ENCODE results near the gene TMTC4.
"Not testable (repeated sequence)": the region's sequence is repeated elsewhere in the genome, so short reads cannot be mapped to it uniquely, and the experiment has no call there.

The TMTC4 gene

DNA sequence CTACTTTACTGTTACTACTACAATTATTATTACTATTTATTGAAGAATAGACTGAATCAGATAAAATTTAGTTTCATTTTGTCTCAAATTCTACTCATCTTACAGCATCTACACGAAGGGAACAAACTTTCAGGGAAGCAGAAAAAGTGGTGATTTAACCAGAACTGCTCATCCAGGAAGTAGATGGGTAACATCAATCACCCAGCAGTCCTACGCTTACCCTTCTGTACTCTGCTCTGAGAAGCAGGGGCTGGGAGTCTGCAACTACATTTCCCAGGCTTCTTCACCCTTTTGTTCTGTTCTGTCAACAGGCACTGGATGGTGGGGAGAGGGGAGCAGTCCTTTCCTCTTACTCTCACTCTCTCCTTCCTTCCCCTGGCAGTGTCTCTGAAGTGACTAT is 54.7 kb downstream of the TMTC4 start:
- no peak for DNase-seq

DNA sequence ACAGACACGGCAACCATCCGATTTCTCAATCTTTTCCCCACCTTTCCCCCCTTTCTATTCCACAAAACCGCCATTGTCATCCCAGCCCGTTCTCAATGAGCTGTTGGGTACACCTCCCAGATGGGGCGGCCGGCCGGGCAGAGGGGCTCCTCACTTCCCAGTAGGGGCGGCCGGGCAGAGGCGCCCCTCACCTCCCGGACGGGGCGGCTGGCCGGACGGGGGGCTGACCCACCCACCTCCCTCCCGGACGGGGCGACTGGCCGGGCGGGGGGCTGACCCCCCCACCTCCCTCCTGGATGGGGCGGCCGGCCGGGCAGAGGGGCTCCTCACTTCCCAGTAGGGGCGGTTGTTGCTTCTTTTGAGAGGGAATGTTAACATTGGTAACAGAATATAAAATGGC is 55.7 kb downstream of the TMTC4 start:
- not testable (repeated sequence) for DNase-seq

DNA sequence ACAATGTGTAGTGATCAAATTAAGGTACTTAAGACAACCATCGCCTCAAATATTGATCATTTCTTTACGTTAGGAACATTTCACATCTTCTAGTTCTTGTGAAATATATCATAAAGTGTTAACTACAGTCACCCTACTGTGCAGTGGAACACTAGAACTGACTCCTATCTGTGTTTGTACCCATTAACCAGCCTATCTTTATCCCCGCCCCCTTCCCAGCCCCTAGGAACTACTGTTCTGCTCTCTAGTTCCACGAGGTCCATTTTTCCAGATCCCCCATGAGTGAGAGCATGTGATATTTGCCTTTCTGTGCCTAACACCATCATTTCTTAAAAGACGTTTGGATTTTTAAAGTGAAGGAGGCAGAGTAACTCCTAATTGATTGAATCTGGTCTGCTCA is 61.6 kb downstream of the TMTC4 start:
- DNase-seq = no peak

DNA sequence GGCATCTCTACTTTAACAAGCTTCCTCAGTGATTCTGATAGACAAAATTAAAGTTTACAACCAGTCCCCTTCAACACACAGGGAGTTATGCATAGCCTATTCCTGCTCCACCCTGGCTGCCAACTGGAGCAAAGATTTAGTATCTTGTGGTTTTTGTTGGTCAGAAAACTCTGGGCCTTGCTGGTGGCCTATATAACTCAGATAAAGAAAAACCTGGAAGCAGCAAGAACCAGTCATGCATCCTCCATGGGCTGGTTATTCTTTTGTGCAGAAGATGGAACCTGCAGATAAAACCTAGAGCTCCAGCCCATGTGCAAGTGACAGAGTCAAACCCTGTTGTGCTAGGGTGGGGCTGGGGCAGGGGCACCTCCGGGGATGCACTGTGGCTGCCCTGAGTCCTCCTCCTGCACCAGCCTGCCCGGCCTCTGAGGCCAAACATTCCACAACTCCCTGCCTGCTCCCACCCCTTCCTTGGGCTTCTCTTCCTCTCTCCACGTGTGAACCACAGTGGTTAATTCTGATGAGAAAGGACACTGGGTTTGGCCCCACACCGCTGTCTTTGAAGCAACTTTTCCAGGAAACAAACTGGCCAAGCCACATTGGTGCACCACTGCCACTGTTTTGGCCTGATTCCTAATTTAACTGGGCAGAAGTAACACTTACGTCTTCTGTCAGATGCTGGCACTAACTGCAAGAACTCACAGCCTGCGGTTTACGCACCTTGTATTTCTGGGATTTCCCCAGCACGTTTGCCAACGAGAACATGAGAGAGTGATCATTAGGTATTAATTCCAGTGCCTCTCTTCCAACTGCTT is 62.7 kb downstream of the TMTC4 start:
- no peak for DNase-seq

DNA sequence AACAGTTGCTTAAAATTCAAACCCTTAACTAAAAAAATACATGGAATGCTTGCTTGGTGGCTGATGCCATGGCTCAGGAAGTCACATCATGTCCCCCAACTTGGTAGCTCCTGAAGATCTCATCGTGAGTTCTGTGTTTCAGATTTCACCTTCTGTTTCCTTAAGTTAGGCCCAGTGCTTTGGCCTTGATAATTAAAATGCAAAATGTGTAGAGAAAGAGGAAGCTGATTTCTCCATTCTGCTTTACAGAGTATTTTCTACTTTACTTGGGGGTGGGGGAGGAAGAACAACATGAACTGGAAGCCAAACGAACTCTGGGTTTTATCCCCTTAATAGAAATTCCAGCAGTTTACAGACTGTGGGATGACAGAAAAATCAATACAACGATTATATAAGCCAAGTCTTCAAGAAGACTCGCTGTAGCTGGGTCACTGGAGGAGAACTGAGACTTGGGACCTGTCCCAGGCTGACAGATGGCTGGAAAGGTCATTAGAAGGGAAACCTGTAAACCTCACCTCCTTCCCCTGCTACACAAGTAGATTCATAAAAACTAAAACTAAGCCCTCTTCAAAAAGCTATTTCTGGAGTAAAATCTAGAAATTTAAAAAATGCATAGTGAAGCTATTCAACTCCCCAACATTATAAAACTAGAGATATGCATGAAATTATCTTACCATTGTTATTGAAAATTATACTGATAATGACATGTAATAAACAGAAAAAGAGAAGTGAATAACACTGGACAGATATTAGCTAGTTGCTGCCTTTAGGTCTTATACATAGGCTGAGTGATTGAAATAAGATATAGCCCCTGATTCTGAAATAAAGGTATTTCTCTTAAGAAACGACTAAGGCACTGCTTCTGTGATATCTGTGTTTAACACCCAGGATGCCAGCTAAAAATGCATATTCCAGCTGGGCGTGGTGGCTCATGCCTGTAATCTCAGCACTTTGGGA is 63.9 kb downstream of the TMTC4 start:
- DNase-seq = peak in 1 of 2 donors; percentile 71

DNA sequence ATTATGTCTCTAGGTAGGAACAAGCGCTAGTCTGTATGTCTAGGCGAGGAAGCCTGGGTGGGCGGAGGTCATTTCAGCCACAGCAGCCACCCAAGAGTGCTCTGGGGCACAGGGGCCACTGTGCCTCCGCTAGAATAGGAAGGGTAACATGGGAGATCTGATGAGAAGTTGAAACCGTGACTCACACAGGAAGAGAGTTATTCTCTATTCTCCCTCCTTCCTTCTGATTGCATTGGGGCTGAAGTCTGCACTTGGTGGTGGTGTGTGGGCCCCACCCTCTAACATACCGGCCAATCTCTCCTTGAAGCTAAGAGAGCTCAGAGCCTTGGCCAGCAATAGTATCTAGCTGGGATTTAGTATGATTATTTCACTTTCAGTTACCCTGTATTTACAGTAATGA is 65.7 kb downstream of the TMTC4 start:
- peak in 1 of 2 donors; percentile 67 for DNase-seq

DNA sequence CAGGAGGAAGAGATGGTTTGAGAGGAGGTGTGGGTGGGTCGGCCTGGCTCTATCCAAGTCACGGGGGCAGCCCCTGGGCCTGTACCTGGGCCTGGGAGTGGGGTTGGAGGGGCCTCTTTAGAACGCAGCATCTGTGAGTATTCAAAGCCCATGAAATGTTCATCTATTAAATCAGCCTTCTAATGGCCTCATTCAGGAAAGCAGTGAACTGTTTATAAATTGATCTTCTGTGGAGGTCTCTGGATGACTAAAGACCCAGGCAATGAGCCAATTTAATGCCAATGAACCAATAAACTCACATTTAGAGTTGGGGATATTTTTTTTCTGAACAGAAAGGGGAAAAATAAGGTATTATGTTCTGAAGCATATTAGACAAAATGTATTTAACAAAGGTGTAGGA is 66.1 kb downstream of the TMTC4 start:
- no peak for DNase-seq

DNA sequence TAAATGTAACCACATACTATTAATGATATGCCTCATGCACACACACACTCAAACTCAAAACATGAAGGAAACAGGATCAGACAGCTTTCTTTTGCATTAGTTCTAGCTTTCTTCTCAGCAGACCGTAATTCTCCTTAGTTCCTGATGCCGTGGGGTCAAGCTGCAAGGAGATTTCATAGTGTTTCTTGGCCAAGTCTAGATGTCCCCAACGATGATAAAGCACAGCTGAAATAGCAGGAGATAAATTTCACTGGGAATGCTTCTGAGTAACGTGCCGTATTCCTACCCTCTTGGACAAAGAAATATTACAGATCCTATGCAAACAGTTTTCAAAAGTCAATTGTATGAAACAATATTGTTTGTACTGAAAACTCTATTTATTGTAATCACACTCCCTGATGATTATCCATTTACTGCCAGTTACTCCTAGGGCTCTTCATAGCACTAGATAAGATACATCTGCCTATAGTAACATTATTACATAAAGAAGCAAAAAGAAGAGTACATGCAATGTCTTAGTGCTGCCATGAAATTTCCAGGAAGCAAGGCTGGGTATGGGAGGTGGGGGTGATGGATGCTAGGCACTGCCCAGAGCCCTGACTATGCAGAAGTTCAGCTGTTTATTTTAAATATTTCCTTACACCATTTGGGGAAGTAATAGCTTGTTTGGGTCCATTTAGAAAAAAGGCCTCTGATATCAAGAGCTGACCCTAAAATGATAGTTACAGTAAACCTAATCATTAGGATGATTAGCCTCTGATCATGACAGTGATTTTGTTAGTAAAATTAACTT is 69.5 kb downstream of the TMTC4 start:
- DNase-seq = no peak

DNA sequence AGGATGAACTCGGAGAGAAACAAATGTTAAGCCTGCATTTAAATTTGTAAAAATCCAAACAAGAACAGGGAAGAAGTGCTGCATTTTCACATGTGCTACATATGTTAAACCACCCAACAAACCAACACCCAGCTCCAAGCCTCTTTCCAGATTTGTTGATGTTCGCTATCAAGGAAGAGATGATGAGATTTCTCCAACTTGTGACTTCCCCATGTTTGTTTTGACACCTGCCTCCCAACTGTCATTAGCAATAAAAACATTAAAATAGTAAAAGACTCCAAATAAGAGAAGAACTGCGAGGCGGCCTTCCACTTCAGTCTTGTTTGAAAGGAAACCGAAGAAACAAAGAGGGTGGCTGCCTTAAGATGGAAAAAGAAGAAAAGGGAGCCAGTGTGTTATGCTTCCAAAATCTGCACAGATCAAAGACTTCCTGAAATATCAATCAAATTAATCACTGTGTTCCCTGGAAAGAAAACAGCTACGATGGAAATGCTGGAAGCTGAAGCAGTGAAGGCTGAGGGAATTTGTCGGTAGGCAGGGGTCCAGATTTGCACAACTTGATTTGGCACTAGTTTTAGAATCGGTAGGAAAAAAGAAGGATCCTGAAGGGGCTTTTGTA is 72.0 kb downstream of the TMTC4 start:
- no peak for DNase-seq

DNA sequence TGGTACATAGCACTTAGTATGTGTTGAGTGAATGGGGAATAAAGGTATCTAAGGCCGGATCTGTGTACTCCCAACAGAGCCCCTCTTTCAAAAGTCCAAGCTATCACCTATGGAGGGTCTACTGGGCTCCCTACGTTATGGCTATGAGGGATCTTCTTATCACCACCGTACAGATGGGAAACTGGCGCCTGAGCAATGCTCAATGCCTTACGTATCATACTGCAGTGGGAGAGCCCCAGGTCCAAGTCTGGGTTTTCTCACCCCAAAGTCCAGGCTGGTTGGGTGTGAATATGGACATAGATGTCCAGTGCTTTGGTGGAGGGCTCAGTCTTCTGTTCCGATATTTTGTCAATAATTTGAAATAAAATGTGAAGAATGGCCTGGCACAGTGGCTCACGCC is 72.9 kb downstream of the TMTC4 start:
- DNase-seq = no peak

DNA sequence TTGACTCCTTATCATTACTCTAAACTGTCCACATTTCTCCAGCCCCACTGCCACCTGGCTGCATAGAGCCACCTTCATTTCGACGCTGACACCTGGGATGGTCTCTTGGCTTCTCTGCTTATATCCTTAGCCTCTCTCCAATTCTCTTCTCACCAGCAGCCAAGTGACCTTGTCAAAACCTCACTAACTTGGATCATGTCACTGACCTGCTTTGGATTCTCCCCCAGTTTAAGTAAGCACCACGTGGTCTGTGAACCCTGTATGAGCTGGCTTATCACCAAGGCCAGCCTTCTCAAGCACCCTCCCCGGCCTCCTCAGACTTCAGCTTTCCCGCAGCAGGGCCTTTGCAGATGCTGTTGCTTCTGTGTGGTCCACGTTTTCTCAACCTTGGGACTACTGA is 73.7 kb downstream of the TMTC4 start:
- no peak for DNase-seq

DNA sequence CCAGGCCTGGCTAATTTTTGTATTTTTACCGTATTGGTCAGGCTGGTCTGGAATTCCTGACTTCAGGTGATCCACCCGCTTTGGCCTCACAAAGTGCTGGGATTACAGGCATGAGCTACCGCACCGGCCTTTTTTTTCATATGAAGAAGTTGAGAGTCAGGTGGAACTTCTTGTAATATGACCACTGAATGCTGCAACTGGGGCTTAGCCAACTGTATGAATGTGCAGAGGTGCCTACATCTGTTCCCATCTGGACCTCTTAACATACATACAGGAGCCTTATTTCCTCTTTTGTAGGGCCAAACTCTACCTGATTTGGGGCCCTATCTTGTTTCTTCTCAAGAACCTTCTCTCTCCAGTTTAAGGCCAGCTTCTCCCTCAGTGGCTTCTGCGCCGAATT is 74.1 kb downstream of the TMTC4 start:
- no peak for DNase-seq

DNA sequence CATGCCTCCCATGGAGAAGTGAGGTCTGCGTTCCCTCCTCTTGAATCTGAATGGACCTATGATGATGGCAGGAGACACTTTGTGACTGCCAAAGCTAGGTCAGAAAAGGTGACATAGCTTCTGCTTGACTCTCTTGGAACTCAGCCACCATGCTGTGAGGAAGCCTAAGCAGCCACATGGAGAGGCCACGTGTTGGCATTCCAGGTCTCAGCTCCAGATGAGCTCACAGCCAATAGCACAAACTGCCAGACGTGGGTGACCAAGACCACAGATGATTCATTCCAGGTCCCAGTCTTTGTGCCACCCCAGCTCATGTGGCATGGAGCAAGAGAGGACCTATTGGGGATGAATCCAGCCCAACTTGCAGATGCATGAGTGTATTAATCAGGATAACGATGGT is 77.3 kb downstream of the TMTC4 start:
- DNase-seq = no peak

DNA sequence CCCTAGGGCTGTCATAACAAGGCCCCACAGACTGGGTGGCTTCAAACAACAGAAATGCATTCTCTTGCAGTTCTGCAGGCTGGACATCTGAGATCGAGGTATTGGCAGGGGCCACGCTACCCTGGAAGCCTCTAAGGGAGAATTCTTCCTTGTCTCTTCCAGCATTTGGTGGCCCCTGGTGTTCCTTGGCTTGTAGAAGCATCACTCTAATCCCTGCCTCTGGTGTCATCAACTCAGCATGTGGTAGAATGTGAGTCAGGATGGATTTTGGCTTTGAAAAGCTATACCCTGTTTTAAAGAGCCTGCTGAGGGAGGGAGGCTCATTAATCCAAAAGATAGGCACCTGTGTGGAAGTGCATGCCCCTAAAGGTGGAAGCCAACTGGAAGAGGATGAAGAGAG is 78.1 kb downstream of the TMTC4 start:
- DNase-seq = no peak

DNA sequence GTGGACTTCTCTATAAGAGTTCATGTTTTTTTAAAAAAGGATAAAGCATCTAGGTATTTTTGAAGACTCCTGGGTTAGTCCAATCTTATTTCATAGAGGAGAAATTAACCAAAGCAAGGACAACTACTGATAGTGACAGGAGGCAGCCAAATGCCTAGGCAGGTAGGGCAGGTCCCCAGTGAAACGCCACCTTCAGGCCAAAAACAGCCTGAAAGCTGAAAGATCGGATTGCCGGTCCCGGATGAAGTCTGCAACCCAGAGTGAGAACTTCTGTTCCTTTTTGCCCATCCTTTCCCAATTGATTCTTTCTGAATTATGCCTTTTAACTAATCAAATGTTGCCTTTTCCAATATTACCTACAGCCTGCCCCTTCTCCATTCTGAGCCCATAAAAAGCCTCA is 79.9 kb downstream of the TMTC4 start:
- no peak for DNase-seq

DNA sequence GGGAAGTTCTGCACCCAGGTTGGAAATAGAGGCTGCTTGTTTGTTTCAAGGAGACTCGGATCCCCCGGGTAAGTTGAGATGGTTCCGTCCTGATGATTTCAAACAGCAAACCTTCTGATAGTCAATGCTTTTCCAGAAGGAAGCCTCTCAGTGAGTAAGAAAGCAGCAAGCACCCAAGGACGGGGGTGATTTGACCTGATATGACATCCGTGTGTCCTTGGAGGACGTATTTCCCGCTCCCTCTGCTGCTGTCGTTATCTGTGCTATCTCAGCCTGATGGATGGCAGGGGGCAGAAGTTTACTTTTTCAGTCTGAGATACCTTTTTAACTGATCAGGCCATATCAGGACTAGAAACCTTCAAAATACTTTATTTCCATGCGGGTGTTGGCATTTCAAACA is 80.3 kb downstream of the TMTC4 start:
- DNase-seq = no peak

DNA sequence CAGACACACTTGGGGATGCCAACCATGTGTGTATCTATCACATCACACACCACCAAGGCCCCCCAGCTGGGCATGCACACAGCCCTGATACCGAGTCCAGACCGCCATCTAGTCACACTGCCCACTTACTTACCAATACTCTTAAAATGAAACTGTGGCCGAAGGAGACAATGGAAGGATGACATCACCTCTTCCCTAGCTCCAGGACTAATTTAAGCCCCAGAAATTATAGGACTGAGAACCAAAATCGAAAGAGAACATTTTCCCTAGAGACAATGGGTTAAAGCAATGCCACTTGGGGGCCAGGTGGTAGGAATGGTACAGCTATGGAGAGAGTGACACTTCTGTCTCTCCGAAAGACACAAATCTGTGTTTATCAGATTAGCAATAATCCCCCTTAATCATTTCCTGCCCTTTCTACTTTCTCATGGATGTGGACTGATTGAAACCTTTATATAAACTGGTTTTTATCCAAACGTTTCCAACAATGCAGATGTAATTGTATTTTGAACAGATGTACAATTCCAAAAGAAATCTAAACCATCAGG is 85.3 kb downstream of the TMTC4 start:
- no peak for DNase-seq

DNA sequence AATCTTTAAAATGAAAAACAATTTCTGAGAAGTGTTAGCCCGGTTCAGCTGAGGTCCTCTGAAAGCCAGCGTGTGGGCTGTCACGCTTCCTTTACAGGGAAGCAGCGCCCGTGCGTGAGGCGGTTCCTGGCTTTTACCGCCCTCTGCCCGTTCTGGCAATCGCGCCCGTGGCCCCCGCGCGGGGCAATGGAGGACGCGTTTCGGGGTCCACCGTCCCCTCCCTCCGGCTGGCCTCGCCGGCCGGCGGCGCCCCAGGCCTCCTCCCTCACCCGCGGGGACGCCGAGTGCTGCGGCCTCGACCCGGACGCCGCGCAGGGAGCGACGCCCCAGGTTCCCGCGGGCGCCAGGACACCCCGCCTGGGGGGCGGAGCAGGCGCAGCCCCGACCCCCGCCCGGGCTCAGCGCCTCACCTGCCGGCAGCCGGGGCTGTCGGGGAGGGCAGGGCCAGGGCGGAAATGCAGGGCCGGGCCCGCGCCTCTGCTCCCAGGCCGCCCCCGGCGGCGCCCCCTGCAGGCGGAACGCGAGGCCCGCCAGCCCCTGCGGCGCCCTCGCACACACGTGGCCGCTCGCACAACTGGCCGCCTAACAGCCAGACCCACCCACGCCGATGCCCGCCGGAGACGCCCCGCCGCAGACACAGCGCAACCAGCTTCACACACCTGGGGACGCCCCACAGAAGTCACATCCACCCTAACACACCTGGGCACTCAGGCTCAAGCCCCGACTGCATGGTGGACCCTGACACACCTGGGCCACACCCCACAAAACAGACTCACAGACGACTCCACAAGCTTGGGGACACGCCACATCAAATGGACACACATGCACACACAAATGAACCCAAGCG is 86.0 kb downstream of the TMTC4 start, which contains the start of gene GGACT:
GGACT (minus strand) TSS at position 459 of the 847 bp plus-strand sequence. CDS start 56,198 bp downstream, outside the sequence.
- DNase-seq = peak; percentile 24 to 37

DNA sequence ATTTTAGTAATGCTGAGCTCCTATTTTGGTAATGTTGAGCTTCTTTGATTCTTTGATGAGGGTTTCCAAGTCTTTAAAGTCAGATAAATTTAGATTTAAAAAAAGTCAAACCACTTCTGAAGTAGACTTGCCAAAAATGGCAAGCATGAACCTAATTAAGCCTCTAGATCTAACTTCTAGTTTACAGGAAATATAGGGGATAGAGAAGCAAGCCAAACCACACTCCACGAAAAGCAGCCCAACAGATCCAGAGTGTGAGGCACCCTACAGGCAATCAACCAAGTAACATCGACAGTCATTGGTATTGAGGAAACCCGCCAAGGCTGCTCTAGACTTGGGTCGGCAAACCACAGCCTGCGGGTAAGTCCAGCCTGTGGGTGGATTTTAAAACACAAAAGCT is 89.7 kb downstream of the TMTC4 start:
- no peak for DNase-seq

DNA sequence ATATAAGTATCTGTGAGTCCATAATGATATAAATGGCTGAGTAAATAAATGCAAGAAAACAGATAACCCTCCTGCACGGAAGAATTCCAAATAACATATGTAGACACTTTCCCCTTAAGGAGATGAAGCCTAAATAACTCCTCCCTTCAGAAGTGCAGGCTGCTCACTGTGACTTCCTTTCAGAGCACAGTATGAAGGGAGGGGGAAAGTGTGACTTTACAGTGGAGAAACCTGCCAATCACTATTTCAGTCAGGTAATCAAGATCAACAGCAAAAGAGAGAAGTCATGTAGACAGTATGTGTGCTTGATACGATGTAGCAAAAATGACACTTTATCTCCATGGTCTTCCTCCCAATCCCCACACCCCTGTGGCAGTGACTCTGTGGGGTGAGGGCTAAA is 93.1 kb downstream of the TMTC4 start:
- no peak for DNase-seq

DNA sequence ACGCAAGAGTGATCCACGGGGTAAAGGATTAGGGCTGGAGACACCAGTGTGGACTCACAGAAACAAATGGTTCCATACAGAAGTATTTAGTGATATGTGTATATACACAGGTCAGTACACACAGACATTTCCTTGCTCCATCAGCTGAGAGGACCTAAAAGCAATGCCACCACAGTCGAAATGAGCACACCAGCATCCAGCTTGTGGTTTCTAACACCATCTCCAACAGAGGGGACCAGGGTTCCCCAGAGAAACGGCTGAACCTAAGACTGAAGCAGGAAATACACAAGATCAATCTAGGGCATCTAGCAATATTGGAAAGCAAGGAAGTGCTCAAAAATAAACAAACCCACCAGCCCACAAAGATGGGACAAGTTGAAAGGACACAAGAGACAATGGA is 93.6 kb downstream of the TMTC4 start:
- DNase-seq = no peak
